HG02885 (cell line): ENCODE data around the gene CEP72.

ENCODE experiments used
- ATAC-seq: cut with Tn5 transposase; IDR thresholded peaks from one replicate; pipeline ENCODE4 v1.9.1; 2021; ENCODE audit warnings: mild to moderate bottlenecking; ENCODE audit not compliant: unreplicated experiment, poor library complexity

CEP72 gene

GRCh38 chr5:652023-652515, 39.9 kb downstream of the CEP72 start:
- no peak for ATAC-seq

- ATAC-seq: no peak
These were observed 40.7 kb downstream of the CEP72 start for GRCh38 chr5:652773-653350.

DNA sequence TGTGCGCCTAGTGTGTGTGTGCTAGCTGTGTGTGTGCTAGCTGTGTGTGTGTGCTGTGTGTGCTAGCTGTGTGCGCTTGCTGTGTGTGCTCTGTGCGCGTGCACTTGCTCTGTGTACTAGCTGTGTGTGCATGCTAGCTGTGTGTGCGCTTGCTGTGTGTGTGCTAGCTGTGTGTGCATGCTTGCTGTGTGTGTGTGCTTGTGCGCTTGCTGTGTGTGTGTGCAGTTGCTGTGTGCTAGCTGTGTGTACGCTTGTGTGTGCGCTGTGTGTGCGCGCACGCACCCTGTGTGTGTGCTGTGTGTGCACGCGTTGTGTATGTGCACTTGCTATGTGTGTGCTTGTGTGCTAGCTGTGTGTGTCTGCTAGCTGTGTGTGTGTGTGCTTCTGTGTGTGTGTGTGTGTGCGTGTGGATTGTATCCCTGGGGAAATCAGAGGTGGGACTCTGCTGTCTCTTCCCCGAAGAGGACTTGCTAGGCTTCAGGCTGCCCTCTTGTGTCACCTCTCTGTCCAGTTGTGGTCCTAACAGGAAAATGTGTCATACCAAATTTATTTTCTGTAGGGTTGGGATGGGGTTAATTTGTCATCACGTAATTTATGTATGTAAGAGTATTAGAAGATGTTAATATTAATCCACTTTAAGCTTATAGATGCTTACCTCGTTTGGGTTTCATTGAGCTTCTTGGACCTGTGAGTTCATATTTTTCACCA, 42.1 kb downstream of the CEP72 start:
- ATAC-seq: no peak

DNA sequence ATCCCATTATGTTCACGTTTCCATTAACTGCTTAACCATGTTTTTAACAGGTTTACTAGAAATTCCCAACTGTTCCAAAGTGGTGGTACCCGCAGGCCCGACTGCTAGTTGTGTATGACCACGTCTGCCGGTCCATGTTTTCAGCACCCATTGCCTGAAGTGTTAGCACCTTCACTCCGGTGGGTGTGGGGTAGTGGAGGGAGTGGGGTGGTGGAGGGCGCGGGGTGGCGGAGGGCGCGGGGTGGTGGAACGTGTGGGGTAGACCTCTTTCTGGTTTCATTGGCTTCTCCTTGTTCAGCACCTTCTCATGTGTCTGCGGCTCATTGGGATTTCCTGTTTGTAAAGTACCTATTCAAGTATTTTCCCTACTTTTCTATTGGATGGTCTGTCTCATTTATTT, 43.3 kb downstream of the CEP72 start:
- no peak for ATAC-seq

DNA sequence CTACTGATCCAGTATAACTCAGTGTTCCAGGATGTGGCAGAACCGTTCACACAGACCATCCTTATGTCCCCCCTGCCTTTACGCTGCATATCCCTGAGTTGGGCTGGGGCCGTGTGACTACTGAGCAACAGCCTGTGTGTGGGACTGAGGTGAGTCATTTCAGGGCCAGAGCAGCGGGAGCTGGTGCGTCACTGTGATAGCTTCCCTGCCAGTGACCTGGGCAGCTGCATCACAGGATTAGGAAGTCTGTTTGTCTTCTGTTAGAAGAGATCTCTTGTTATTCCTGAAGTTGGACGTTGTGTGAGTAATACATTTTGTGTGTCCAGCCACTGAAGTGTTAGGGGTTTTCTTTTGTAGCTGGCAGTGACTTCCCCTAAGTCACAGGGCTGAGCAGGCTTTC, 45.4 kb downstream of the CEP72 start:
- no peak for ATAC-seq

GRCh38 chr5:658103-658502, 46.0 kb downstream of the CEP72 start:
- ATAC-seq: no peak

- no peak for ATAC-seq
These were observed 47.5 kb downstream of the CEP72 start for GRCh38 chr5:659496-660263.

GRCh38 chr5:660491-661030, 48.4 kb downstream of the CEP72 start:
- no peak for ATAC-seq

DNA sequence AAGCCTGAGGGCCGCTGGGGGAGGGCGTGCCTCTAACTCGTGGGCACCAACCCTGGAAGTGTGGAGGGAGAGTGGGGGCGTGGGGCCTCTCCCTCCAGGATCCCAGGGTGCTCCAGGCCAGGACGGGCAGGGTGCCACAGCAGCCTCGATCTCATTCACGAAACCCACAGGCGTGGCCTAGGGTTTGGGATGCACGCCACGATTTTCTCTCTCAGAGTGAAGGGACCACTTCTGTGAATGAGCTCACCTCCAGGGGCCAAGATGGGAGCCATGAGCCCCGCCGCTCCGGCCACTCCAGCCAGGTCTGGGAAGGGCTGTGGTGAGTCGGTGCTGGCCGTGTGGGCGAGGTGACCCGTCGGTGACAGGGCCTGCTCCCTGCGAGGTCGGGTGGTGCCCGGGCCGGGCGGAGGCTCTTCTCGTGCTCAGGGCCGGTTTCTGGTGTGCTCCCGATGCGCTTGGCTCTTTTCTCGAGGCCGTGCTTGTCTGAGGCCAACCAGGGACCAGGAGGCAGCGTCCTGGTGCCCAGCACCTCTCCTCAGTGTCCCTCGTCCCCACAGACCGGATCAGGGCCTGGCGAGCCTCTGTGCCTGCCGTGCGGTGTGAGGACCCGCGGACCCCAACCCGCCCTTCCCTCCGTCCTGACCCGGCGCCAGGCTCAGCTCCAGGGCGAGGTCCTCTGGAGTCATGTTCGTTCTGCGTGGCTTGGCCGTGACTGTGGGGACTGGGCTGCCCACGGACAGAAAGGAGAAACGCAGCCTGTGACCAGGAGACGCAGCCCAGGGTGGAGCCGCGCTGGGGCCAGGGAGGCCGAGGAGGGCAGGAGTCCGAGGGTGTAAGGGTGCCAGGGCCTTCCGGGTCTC, 50.0 kb downstream of the CEP72 start:
- ATAC-seq: no peak

- ATAC-seq: no peak
These were observed 50.8 kb downstream of the CEP72 start for GRCh38 chr5:662751-663435.

GRCh38 chr5:663436-664342, 51.5 kb downstream of the CEP72 start:
- no peak for ATAC-seq

DNA sequence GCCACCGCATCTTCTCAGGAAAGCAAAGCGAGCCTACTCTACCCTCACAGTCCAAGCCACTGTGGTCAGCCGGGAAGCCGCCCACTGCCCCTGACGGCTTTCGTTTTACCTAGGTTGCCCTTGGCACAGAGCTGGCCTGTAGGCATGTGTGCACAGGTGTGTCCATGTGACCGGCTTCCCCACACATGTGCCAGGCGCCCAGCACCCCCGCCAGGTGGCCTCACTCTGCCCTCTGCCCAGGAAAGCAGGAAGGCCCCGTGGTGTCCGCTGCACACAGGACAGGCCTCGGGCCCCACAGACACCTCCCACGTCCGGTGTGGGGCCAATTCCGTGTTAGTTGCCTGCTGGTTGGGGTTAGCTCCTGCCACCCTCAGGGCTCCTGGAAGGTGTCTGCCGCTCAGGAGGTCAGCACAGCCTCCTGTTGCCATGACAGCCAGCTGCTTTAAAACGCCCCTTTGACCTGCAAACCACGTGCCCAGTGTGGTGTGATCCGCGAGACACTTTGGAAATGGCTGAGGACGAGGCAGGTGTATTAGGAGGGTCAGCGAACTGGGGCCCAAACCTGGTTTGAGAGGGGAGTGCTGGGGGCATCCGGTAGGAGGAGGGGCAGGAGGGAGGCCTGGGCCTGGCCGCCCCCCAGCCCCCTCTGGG, 52.3 kb downstream of the CEP72 start:
- ATAC-seq: no peak

- no peak for ATAC-seq
These were observed 52.8 kb downstream of the CEP72 start for GRCh38 chr5:664994-665360.

GRCh38 chr5:665541-665955, 53.4 kb downstream of the CEP72 start:
- ATAC-seq: no peak

DNA sequence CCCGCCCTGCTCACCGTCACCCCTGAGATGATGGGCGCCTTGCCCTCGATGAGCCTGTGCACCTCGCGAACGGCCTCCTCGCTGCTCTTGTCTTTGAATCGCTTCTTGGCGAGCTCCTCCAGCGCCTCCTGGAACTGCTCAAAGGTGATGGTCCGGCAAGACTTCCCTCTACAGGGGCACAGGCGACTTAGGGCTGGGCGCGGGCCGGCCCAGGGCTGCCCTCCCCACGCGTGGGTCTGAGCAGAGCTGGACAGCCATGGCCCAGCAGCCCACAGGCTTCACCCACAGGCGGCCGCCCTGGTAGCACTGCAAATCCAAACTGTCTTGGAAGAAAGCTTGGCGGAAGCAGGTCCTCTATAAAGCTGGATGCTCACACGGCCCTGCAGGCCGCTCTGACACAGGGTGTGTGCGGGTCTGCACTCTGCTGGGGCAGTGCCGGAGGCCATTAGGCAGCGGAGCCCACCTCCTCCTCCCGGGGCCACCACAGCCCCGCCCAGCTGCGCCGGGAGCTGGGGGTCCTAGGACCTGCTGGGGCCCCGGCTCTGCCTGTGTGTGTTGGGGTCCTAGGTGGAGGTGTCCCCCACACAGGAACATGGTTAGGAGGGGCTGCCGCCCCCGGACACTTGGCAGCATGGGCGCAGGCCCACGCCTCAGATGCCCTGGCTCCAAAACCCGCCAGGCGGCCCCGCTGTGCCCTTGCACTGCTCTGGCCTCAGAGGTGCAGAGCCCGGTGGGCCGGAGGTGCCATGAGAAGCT, 54.0 kb downstream of the CEP72 start:
- ATAC-seq: no peak

- ATAC-seq: no peak
These were observed 54.8 kb downstream of the CEP72 start for GRCh38 chr5:666816-667498.
